Measurements from ENCODE around the gene NFIB. TPM values are rescaled to one million over a fixed set of nuclear protein-coding genes. Genes with fewer than 3 reads are reported as not detected.
A peak's percentile ranks its signal among the peaks of the same experiment; 100 is the strongest.

The NFIB gene
- total RNA-seq, 4 donors from 2014 or later: 24.0 to 40.9 (median 30.6) TPM

- DNase-seq (no peak), ATAC-seq (no peak)
- no peaks in the 10 kb centered on the region for H3K27me3 ChIP-seq
- H3K4me3 ChIP-seq: no peak overlapping the region
- H3K4me1 ChIP-seq: peaks cover 82 to 91% of the 10 kb centered on the region in 2 donors
- no peaks in the 10 kb centered on the region for H3K36me3 ChIP-seq
- no peak for TF ChIP-seq CTCF (IDR thresholded peaks at IDR 0.05 in 4 of 5, conservative IDR thresholded peaks at IDR 0.05 in 1 of 5)
- no peak for TF ChIP-seq POLR2A (IDR thresholded peaks at IDR 0.05)
- intact Hi-C loops (cut with DNase I; ENCODE audit: low total_unique reads): loop anchor here (5.0 kb wide), 1 partner anchor 47 kb away; no protein-coding TSS in a partner anchor
- H3K27ac ChIP-seq: peak overlapping the region; percentile 92 to 99 (median 98)
- in situ Hi-C loops (cut with MboI; ENCODE audit: low sequenced_read_pairs in 4 of 4): loop anchor here in 2 of 4 donors (10.0 to 25.0 kb wide), 2 partner anchors 49 to 292 kb away; no protein-coding TSS in a partner anchor
- H3K9me3 ChIP-seq: no peaks in the 10 kb centered on the region
Observed at GRCh38 chr9:14304259-14304658, 9.7 kb downstream of the NFIB start.

- Histone ChIP-seq H3K27me3 (no peaks in the 10 kb centered on the region), H3K36me3 (no peaks in the 10 kb centered on the region), H3K4me3 (peak overlapping the region in 2 of 4 donors; percentile 16 to 26), H3K27ac (peak overlapping the region; percentile 92 to 99 (median 98)), H3K9me3 (no peaks in the 10 kb centered on the region), H3K4me1 (peaks cover 81 to 91% of the 10 kb centered on the region in 2 donors)
- intact Hi-C loops (cut with DNase I; ENCODE audit: low total_unique reads): loop anchor here (5.0 kb wide), 1 partner anchor 46 kb away; no protein-coding TSS in a partner anchor
- TF ChIP-seq CTCF (IDR thresholded peaks at IDR 0.05 in 4 of 5, conservative IDR thresholded peaks at IDR 0.05 in 1 of 5) (no peak), POLR2A (IDR thresholded peaks at IDR 0.05) (no peak)
- DNase-seq (no peak), ATAC-seq (no peak)
- in situ Hi-C loops (cut with MboI; ENCODE audit: low sequenced_read_pairs in 4 of 4): loop anchor here in 2 of 4 donors (10.0 to 25.0 kb wide), 2 partner anchors 49 to 291 kb away; no protein-coding TSS in a partner anchor
Observed at GRCh38 chr9:14303521-14303920, 10.4 kb downstream of the NFIB start.

GRCh38 chr9:14303100-14303499, 10.8 kb downstream of the NFIB start:
- H3K27ac ChIP-seq: peak overlapping the region; percentile 92 to 99 (median 98)
- ATAC-seq: no peak
- no peaks in the 10 kb centered on the region for H3K36me3 ChIP-seq
- intact Hi-C loops (cut with DNase I; ENCODE audit: low total_unique reads): loop anchor here (5.0 kb wide), 1 partner anchor 46 kb away; no protein-coding TSS in a partner anchor
- H3K4me3 ChIP-seq: peak overlapping the region in 2 of 4 donors; percentile 20 to 26
- TF ChIP-seq POLR2A (IDR thresholded peaks at IDR 0.05) (no peak), CTCF (IDR thresholded peaks at IDR 0.05 in 4 of 5, conservative IDR thresholded peaks at IDR 0.05 in 1 of 5) (no peak)
- DNase-seq: no peak
- no peaks in the 10 kb centered on the region for H3K9me3 ChIP-seq
- in situ Hi-C loops (cut with MboI; ENCODE audit: low sequenced_read_pairs in 4 of 4): loop anchor here in 2 of 4 donors (10.0 to 25.0 kb wide), 2 partner anchors 48 to 291 kb away; no protein-coding TSS in a partner anchor
- peaks cover 81 to 91% of the 10 kb centered on the region in 2 donors for H3K4me1 ChIP-seq
- no peaks in the 10 kb centered on the region for H3K27me3 ChIP-seq

- Histone ChIP-seq H3K27ac (peak overlapping the region; percentile 60 to 99 (median 95)), H3K4me3 (peak overlapping the region in 3 of 4 donors; percentile 16 to 26 (median 20)), H3K27me3 (no peaks in the 10 kb centered on the region), H3K4me1 (peaks cover 88 to 91% of the 10 kb centered on the region in 2 donors), H3K36me3 (no peaks in the 10 kb centered on the region), H3K9me3 (no peaks in the 10 kb centered on the region)
- in situ Hi-C loops (cut with MboI; ENCODE audit: low sequenced_read_pairs in 4 of 4) (loop anchor here in 2 of 4 donors (10.0 to 25.0 kb wide), 2 partner anchors 48 to 290 kb away; no protein-coding TSS in a partner anchor), intact Hi-C loops (cut with DNase I; ENCODE audit: low total_unique reads) (loop anchor here (5.0 kb wide), 1 partner anchor 45 kb away; no protein-coding TSS in a partner anchor)
- no peak for TF ChIP-seq CTCF (IDR thresholded peaks at IDR 0.05 in 4 of 5, conservative IDR thresholded peaks at IDR 0.05 in 1 of 5)
- no peak for TF ChIP-seq POLR2A (IDR thresholded peaks at IDR 0.05)
- no peak for ATAC-seq
- no peak for DNase-seq
Observed at GRCh38 chr9:14302405-14302804, 11.5 kb downstream of the NFIB start.
